ENCODE data around the gene SPDYC.

The SPDYC gene

GRCh38 chr11:65188486-65188885, 18.5 kb downstream of the SPDYC start:
- Histone ChIP-seq H3K9me3 (ENCODE audit: control insufficient read depth in 1 of 2, low read length in 2 of 2) (no peaks in the 10 kb centered on the region), H3K4me1 (ENCODE audit: control insufficient read depth in 1 of 2, insufficient read depth in 2 of 2, low read length in 2 of 2) (peaks cover 2 to 3% of the 10 kb centered on the region in 2 donors), H3K27me3 (ENCODE audit: low read depth, low read length) (no peaks in the 10 kb centered on the region), H3K36me3 (ENCODE audit: control insufficient read depth in 1 of 2, insufficient read depth in 2 of 2, low read length in 2 of 2) (peaks cover 32 to 66% of the 10 kb centered on the region in 2 donors), H3K4me3 (ENCODE audit: low read depth in 1 of 2, low read length in 2 of 2) (no peak overlapping the region), H3K27ac (ENCODE audit: low read length) (no peak overlapping the region)

GRCh38 chr11:65189191-65189590, 19.2 kb downstream of the SPDYC start:
- no peaks in the 10 kb centered on the region for H3K4me1 ChIP-seq (ENCODE audit: control insufficient read depth in 1 of 2, insufficient read depth in 2 of 2, low read length in 2 of 2)
- peaks cover 33 to 71% of the 10 kb centered on the region in 2 donors for H3K36me3 ChIP-seq (ENCODE audit: control insufficient read depth in 1 of 2, insufficient read depth in 2 of 2, low read length in 2 of 2)

DNA sequence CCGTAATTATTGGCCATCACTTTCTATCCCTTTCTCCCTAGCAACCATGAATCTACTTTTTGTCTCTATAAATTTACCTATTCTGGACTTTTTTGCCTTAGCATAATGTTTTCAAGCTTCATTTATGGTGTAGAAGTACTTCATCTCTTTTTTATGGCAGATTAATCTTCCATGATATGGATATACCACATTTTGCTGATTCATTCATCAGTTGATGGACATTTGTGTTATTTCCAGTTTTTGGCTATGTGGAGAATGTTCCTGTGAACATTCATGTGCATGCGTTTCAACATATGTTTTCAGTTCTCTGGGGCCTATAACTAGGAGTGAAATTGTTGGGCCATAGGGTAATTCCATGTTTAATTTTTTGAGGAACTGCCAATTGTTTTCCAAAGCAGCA, 24.5 kb downstream of the SPDYC start:
- H3K27ac ChIP-seq (ENCODE audit: low read length): no peak overlapping the region
- H3K27me3 ChIP-seq (ENCODE audit: low read depth, low read length): no peaks in the 10 kb centered on the region
- no peaks in the 10 kb centered on the region for H3K4me1 ChIP-seq (ENCODE audit: control insufficient read depth in 1 of 2, insufficient read depth in 2 of 2, low read length in 2 of 2)
- peaks cover 33 to 34% of the 10 kb centered on the region in 2 donors for H3K36me3 ChIP-seq (ENCODE audit: control insufficient read depth in 1 of 2, insufficient read depth in 2 of 2, low read length in 2 of 2)
- H3K9me3 ChIP-seq (ENCODE audit: control insufficient read depth in 1 of 2, low read length in 2 of 2): no peaks in the 10 kb centered on the region
- no peak overlapping the region for H3K4me3 ChIP-seq (ENCODE audit: low read depth in 1 of 2, low read length in 2 of 2)

More at GRCh38 chr11:65189191-65189590, 19.2 kb downstream of the SPDYC start:
- no peaks in the 10 kb centered on the region for H3K27me3 ChIP-seq (ENCODE audit: low read depth, low read length)
- no peaks in the 10 kb centered on the region for H3K9me3 ChIP-seq (ENCODE audit: control insufficient read depth in 1 of 2, low read length in 2 of 2)
- no peak overlapping the region for H3K27ac ChIP-seq (ENCODE audit: low read length)
- H3K4me3 ChIP-seq (ENCODE audit: low read depth in 1 of 2, low read length in 2 of 2): no peak overlapping the region

- no peak overlapping the region for H3K4me3 ChIP-seq (ENCODE audit: low read depth in 1 of 2, low read length in 2 of 2)
- peaks cover 0 to 3% of the 10 kb centered on the region in 2 donors for H3K4me1 ChIP-seq (ENCODE audit: control insufficient read depth in 1 of 2, insufficient read depth in 2 of 2, low read length in 2 of 2)
- H3K27me3 ChIP-seq (ENCODE audit: low read depth, low read length): no peaks in the 10 kb centered on the region
- H3K9me3 ChIP-seq (ENCODE audit: control insufficient read depth in 1 of 2, low read length in 2 of 2): no peaks in the 10 kb centered on the region
- peaks cover 34 to 52% of the 10 kb centered on the region in 2 donors for H3K36me3 ChIP-seq (ENCODE audit: control insufficient read depth in 1 of 2, insufficient read depth in 2 of 2, low read length in 2 of 2)
- no peak overlapping the region for H3K27ac ChIP-seq (ENCODE audit: low read length)
Measured at GRCh38 chr11:65204143-65204542, 34.1 kb downstream of the SPDYC start.

DNA sequence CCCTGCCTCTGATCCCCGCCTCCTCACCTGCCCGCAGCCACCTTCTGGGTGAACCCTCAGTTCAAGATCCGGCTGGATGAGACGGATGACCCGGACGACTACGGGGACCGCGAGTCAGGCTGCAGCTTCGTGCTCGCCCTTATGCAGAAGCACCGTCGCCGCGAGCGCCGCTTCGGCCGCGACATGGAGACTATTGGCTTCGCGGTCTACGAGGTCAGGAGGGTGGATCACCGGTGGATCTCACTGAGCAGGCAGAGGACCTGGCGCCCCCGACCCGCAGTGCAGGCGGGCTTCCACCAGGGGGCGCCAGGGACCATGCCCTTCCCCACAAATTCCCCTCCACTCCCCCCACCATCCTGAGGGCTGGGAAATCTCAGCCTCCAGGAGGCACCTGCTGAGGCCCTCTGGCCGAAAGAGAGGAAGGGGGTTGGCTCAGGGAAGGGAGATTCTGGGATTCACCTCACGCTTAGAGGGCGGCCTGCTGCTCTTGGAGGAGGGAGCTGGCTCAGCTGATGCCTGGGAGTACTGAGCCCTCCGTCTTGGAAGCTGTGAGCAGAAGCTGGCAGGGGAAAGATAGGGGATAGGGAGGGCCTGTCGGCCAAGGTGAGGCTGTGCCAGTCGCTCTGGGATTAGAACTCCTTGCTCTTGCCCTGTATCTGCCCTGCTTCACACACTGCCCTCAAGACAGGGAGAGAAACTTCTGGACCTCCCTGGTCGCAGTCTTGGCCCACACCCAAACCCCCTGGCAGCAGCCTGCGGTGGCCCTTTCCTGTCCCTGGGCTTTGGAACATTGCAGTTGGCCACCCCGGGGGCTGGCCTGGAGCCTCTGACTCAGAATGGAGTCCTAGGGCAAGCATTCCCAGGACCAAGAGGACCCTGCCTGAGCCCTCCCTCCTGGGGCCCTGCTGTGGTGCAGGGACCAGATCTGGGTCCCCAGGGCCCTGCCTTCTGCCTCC, 34.9 kb downstream of the SPDYC start:
- Histone ChIP-seq H3K9me3 (ENCODE audit: control insufficient read depth in 1 of 2, low read length in 2 of 2) (no peaks in the 10 kb centered on the region), H3K27ac (ENCODE audit: low read length) (no peak overlapping the region), H3K4me3 (ENCODE audit: low read depth in 1 of 2, low read length in 2 of 2) (no peak overlapping the region), H3K4me1 (ENCODE audit: control insufficient read depth in 1 of 2, insufficient read depth in 2 of 2, low read length in 2 of 2) (peaks cover 0 to 3% of the 10 kb centered on the region in 2 donors), H3K27me3 (ENCODE audit: low read depth, low read length) (no peaks in the 10 kb centered on the region), H3K36me3 (ENCODE audit: control insufficient read depth in 1 of 2, insufficient read depth in 2 of 2, low read length in 2 of 2) (peaks cover 41 to 60% of the 10 kb centered on the region in 2 donors)

GRCh38 chr11:65205602-65205967, 35.6 kb downstream of the SPDYC start:
- Histone ChIP-seq H3K27me3 (ENCODE audit: low read depth, low read length) (no peaks in the 10 kb centered on the region), H3K4me3 (ENCODE audit: low read depth in 1 of 2, low read length in 2 of 2) (no peak overlapping the region), H3K27ac (ENCODE audit: low read length) (no peak overlapping the region), H3K9me3 (ENCODE audit: control insufficient read depth in 1 of 2, low read length in 2 of 2) (no peaks in the 10 kb centered on the region), H3K4me1 (ENCODE audit: control insufficient read depth in 1 of 2, insufficient read depth in 2 of 2, low read length in 2 of 2) (peaks cover 0 to 3% of the 10 kb centered on the region in 2 donors), H3K36me3 (ENCODE audit: control insufficient read depth in 1 of 2, insufficient read depth in 2 of 2, low read length in 2 of 2) (peaks cover 47 to 62% of the 10 kb centered on the region in 2 donors)

DNA sequence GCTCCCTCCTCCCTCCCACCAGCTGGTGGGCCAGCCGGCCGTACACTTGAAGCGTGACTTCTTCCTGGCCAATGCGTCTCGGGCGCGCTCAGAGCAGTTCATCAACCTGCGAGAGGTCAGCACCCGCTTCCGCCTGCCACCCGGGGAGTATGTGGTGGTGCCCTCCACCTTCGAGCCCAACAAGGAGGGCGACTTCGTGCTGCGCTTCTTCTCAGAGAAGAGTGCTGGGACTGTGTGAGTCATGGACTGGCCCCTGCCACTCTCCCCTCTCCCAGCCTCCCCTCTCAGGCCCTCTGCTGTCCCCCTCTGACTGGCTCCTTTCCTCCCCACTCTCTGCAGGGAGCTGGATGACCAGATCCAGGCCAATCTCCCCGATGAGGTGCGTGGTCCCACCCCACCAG, 36.4 kb downstream of the SPDYC start:
- Histone ChIP-seq H3K4me3 (ENCODE audit: low read depth in 1 of 2, low read length in 2 of 2) (no peak overlapping the region), H3K27me3 (ENCODE audit: low read depth, low read length) (no peaks in the 10 kb centered on the region), H3K4me1 (ENCODE audit: control insufficient read depth in 1 of 2, insufficient read depth in 2 of 2, low read length in 2 of 2) (peaks cover 0 to 3% of the 10 kb centered on the region in 2 donors), H3K27ac (ENCODE audit: low read length) (no peak overlapping the region), H3K36me3 (ENCODE audit: control insufficient read depth in 1 of 2, insufficient read depth in 2 of 2, low read length in 2 of 2) (peaks cover 50 to 71% of the 10 kb centered on the region in 2 donors), H3K9me3 (ENCODE audit: control insufficient read depth in 1 of 2, low read length in 2 of 2) (no peaks in the 10 kb centered on the region)

- no peaks in the 10 kb centered on the region for H3K27me3 ChIP-seq (ENCODE audit: low read depth, low read length)
- peaks cover 50 to 75% of the 10 kb centered on the region in 2 donors for H3K36me3 ChIP-seq (ENCODE audit: control insufficient read depth in 1 of 2, insufficient read depth in 2 of 2, low read length in 2 of 2)
- no peak overlapping the region for H3K27ac ChIP-seq (ENCODE audit: low read length)
- peaks cover 0 to 3% of the 10 kb centered on the region in 2 donors for H3K4me1 ChIP-seq (ENCODE audit: control insufficient read depth in 1 of 2, insufficient read depth in 2 of 2, low read length in 2 of 2)
- H3K9me3 ChIP-seq (ENCODE audit: control insufficient read depth in 1 of 2, low read length in 2 of 2): no peaks in the 10 kb centered on the region
- no peak overlapping the region for H3K4me3 ChIP-seq (ENCODE audit: low read depth in 1 of 2, low read length in 2 of 2)
Measured at GRCh38 chr11:65206901-65207300, 36.9 kb downstream of the SPDYC start.

DNA sequence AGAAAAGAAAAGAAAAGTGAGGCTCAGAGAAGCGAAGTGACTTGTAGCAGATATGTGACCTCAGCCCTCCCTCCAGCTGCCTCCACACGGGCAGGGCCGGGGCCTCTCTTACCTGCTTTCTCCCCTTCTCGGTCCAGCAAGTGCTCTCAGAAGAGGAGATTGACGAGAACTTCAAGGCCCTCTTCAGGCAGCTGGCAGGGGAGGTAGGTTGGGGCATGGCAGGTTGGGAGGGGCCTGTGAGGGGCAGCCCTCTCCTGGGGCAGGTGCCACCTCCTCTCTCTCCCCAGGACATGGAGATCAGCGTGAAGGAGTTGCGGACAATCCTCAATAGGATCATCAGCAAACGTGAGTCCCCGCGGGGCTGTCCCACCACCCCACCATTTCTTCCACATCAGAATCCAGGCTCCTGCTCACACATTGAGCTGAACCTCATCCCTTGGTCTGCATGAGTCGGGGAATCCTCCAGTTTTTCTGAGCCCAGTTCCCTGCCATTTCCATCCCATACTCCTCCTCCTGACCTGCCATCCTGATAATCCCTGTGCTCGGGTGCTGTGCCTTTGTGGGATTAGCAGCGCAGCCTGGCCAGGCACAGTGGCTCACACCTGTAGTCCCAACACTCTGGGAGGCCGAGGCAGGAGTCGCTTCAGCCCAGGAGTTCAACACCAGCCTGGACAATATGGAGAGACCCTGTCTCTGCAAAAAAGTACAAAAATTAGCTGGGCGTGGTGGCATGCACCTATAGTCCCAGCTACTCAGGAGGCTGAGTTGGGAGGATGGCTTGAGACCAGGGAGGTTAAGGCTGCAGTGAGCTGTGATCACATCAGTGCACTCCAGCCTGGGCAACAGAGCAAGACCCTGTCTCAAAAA, 38.1 kb downstream of the SPDYC start:
- peaks cover 0 to 3% of the 10 kb centered on the region in 2 donors for H3K4me1 ChIP-seq (ENCODE audit: control insufficient read depth in 1 of 2, insufficient read depth in 2 of 2, low read length in 2 of 2)
- no peaks in the 10 kb centered on the region for H3K27me3 ChIP-seq (ENCODE audit: low read depth, low read length)
- no peak overlapping the region for H3K27ac ChIP-seq (ENCODE audit: low read length)
- no peak overlapping the region for H3K4me3 ChIP-seq (ENCODE audit: low read depth in 1 of 2, low read length in 2 of 2)
- H3K36me3 ChIP-seq (ENCODE audit: control insufficient read depth in 1 of 2, insufficient read depth in 2 of 2, low read length in 2 of 2): peaks cover 46 to 80% of the 10 kb centered on the region in 2 donors
- H3K9me3 ChIP-seq (ENCODE audit: control insufficient read depth in 1 of 2, low read length in 2 of 2): no peaks in the 10 kb centered on the region

DNA sequence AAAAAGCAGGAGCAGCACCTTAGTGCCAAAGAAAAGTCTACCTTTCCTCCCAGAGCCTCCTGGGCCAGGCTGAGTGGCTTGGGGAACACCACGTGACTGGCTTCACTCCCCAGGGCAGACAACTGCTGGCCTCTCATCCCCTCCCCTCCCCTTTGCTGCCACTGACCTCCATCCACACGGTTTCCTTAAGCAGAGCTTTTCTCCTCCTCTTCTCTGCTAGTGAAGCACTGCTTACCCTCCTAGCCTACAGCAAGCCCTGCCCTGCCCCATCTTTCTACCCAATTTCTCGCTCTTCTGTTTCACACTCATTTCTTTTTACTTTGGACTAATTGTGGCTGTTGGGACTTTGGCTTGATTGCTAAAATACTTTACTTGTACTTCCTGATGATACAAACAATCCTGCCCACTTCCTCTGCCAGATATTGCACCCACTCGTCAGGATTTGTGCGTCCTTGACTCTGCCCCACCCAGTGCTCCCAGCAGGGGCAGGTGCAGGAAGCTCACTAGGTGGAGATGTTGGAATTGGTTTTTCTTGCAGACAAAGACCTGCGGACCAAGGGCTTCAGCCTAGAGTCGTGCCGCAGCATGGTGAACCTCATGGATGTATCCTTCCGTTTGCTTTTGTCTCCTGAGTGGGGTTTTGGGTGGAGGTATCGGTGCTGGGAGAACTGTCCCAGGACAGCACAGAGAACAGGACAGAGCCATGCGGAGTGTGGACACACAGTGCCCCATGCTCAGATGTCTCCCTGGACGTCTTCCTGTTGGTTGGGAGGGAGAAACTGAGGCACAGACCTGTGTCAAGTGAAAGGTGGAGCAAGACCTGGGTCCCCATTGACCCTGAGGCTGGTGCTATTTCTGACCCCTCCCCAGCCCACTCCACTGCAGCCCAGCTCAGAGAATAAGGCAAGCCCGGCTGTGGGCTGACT, 39.0 kb downstream of the SPDYC start:
- Histone ChIP-seq H3K4me3 (ENCODE audit: low read depth in 1 of 2, low read length in 2 of 2) (no peak overlapping the region), H3K27me3 (ENCODE audit: low read depth, low read length) (no peaks in the 10 kb centered on the region), H3K4me1 (ENCODE audit: control insufficient read depth in 1 of 2, insufficient read depth in 2 of 2, low read length in 2 of 2) (peaks cover 0 to 9% of the 10 kb centered on the region in 2 donors), H3K9me3 (ENCODE audit: control insufficient read depth in 1 of 2, low read length in 2 of 2) (no peaks in the 10 kb centered on the region), H3K36me3 (ENCODE audit: control insufficient read depth in 1 of 2, insufficient read depth in 2 of 2, low read length in 2 of 2) (peaks cover 46 to 77% of the 10 kb centered on the region in 2 donors), H3K27ac (ENCODE audit: low read length) (no peak overlapping the region)
